PFSK-1 (cell line): ENCODE data around the gene HTR1D.

ENCODE experiments used
- POLR2AphosphoS5 ChIP-seq: IDR thresholded peaks from 2 replicates; pipeline ENCODE4 v1.6.1; 2012; ENCODE audit warnings: low read depth, mild to moderate bottlenecking, control low read depth, low read length, moderate library complexity
- REST ChIP-seq, 2 experiments: IDR thresholded peaks; 2 replicates each; pipeline versions ENCODE4 v1.6.1 to v1.8.0; 2011 to 2012; ENCODE audit warnings: low read depth in 2 of 2, low read length in 2 of 2, control low read depth in 1 of 2, inconsistent platforms in 1 of 2, mild to moderate bottlenecking in 1 of 2, moderate library complexity in 1 of 2; ENCODE audit not compliant: insufficient read depth in 1 of 2
- SIN3A ChIP-seq: IDR thresholded peaks from 2 replicates; pipeline ENCODE4 v1.6.1; 2012; ENCODE audit warnings: mild to moderate bottlenecking, low read length, moderate library complexity, borderline replicate concordance; ENCODE audit not compliant: insufficient read depth
- TAF1 ChIP-seq: IDR thresholded peaks from 2 replicates; pipeline ENCODE4 v1.6.1; 2012; ENCODE audit warnings: low read length, control low read depth, borderline replicate concordance; ENCODE audit not compliant: insufficient read depth

- no peak for TF ChIP-seq TAF1
- no peak for TF ChIP-seq SIN3A
- TF ChIP-seq POLR2AphosphoS5, result no peak
- TF ChIP-seq REST (IDR thresholded peaks at IDR 0.05; ENCODE audit: insufficient read depth in 1 of 2, low read depth in 2 of 2, low read length in 2 of 2), result no peak
Measured at GRCh38 chr1:23178414-23178813, 38.9 kb downstream of the HTR1D start.
